ENCODE data around the gene HMCN2.
"Not testable (repeated sequence)": the region's sequence is repeated elsewhere in the genome, so short reads cannot be mapped to it uniquely, and the experiment has no call there.

HMCN2 gene

DNA sequence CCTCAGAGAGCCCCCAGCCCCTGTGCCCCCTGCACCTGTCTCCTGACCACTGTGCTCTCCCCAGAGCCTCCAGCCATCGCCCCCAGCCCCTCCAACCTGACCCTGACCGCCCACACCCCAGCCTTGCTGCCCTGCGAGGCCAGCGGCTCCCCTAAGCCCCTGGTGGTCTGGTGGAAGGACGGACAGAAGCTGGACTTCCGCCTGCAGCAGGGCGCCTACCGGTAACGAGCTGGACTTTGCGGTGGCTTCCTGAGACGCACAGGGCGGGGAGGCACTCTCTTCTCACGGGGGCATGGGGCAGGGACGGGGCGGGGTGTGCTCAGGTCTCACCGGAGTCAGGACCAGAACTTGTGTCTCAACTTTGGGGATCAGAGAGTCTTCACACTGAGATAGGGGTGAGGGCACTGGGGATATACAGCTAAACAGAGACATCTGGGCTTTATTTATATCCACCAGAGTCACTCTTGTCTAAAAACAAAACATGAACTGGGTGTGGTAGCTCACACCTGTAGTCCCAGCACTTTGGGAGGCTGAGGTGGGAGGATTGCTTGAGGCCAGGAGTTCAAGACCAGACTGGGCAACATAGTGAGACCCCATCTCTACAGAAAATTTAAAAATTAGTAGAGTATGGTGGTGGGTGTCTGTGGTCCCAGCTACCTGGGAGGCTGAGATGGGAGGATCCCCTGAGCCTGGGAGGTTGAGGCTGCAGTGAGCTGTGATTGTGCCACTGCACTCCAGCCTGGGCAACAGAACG is 133.1 kb downstream of the HMCN2 start:
- DNase-seq: no peak

DNA sequence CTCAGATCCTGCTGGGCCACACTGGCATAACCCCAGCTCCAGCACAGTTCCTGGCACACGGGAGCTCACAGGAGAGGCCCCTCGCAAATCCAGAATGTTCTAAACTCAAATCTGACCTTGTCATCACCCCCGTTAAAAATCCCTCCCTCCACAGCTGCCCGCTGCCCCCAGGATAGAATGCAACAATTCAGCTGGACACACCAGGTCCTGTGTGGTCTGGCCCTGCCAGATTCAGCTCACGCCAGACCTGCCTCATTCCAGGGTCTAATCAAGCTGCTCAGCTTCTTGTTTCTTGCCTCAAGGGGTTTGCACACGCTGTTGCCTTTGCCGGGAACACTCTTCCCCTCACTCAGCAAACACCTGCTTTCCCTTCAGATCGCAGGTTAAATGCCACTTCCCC is 134.2 kb downstream of the HMCN2 start:
- DNase-seq: no peak

DNA sequence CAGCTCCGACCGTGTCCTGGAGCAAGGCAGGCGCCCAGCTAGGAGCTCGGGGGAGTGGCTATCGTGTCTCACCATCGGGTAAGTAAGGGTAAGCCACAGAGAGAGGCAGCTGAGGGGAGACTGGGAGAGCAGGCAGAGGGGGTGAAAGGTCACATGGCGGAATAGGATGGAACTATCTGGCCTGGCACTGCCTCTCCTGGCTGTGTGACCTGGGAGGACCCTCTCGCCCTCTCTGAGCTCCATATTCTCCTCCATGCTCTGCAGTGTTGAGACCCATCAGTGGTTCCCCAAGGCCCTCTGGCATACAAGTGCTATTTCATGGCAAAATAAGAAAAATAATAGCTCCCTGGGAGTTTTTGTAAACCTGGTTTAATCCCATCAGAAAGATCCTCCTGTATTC is 135.3 kb downstream of the HMCN2 start:
- no peak for DNase-seq

DNA sequence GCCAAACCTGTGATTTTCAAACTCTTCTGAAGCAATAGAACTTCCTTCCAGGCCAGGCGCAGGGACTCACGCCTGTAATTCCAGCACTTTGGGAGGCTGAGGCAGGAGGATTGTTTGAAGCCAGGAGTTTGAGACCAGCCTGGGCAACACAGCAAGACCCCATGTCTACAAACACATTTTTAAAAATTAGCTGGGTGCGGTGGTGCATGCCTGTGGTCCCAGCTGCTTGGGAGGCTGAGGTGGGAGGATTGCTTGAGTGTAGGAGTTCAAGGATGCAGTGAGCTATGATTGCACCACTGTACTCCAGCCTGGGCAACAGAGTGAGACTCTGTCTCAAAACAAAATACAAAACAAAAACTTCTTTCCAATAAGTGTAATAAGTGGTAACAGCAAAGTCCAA is 136.2 kb downstream of the HMCN2 start:
- DNase-seq: not testable (repeated sequence)

DNA sequence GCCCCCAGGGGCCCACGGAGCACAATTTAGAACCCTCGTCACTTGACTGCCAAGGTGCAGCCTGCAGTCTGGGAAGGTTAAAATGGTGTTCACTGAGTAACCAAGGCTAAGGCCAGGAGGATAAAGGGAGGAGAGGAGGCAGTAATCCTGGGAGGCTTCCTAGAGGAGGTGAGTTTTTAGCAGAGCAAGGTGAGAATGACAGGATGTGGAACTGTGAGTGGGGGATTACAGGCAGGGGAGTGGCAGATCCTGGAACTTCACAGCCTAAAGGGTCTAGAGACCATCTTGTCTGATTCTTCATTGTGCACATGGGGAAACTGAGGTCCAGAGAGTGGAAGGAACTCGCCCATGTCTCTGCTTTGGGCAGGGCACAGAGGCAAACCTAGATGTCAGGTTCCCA is 136.7 kb downstream of the HMCN2 start:
- no peak for DNase-seq

DNA sequence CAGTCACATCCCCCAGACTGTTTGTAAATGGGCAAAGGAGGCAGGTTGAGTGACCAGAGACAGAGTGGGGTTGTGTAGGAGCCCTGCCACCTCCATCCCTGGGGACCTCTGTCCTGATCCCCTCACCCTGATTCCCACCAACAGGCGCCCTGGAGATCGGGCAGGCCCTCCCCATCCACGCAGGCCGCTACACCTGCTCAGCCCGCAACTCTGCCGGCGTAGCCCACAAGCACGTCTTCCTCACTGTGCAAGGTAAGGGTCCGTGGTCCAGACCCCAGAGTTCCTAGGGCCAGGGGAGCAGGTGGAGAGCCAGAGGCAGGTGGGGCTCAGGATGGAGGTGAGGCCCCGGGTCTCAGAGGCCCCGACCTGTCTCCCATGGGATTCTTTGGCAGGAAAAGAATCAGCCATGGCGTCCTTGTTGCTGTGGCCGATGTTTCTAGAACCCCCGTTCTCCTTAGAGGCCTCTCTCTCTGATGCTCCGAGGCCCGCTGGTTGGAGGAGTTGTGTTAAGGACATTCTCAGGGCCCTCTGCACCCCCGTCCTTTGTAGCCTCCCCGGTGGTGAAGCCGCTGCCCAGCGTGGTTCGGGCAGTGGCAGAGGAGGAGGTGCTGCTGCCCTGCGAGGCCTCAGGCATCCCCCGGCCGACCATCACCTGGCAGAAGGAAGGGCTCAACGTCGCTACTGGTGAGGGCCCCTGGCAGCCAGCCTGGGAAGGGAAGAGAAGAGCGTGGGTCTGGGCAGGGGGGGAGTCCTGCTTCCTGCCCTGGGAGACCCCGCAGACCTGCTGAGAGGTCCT is 137.3 kb downstream of the HMCN2 start:
- DNase-seq: no peak

DNA sequence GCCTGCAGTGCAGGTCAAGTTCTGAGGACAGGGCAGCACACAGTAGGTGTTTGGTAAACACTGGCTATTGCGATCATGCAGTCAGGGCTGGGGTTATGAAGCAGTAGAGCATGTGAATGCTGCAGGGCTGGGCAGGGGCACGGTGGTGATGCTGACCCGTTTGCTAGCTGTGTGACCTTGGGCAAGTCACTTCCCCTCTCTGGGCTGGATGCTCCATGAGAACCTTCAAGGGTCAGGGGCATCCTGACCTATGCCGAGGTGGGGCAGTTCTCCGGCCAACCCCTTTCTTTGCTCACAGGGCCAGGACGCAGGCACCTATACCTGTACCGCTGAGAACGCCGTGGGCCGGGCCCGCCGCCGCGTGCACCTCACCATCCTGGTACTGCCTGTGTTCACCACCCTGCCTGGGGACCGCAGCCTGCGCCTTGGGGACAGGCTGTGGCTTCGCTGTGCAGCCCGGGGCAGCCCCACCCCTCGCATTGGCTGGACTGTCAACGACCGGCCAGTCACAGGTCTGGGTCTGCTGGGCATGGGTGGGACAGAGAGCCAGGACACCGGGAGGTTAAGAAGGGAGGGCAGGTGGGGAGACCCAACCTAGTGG is 140.2 kb downstream of the HMCN2 start:
- DNase-seq: no peak

DNA sequence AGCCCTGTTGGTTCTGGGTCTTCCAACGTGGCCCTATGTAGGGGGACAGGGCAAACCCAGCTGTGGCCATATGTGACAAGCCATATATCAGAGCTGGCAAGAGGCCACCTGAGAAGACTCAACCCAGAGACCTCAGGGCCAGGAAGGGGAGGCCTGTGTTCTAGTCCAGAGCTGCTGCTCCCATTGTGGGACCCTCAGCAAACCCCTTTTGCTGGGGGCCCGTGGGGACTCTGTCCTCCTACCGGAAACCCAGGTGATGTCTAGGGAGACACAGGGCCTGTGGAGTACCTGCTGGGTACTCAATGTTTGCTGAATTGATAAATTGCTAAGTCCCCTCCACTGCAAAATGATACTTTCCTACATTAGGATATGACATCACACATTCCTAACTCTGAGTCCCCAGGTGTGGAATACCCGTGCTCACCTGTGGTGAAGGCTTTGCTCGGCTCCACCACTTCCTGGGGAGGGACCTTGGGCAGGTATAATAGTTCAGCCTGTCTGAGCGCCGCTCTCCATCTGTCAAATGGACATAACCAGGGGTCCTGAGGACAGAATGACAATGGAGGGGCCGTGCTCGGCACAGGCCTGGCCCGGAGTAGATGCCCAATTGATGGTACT is 140.8 kb downstream of the HMCN2 start:
- no peak for DNase-seq

DNA sequence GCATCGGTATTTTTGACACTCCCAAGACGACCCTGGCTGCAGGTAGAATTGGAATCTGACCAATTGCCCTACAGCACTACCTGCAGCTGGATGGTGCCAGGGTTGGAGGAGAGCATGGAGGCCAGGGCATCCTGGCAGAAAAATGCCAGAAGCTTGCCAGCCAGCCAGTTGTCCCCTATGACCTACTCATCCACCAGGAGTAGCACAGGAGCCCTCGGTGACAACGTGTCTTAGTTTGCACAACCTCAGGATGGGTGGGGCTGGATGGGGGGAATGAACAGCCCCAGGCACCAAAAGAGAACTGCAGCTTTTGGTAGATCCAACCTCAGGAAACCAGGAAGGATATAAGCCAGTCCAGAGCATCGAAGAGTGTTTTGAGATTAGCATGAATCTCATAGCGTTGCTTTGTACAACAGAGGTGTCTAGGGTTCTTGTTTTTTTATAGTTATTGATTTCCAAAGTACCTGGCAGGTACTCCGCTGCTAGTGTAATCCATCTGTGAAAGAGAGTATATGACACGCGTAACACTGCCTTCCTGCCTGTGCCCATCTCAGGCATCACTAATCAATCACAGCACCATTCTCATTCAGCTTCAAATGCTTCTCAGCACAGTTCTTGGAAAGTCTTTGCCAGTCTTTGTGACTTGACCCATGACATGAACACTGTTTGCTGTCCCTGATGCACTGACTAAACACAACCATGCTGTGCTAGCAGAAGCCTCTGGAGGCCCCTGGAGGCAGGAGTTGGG is 142.5 kb downstream of the HMCN2 start:
- DNase-seq: no peak

DNA sequence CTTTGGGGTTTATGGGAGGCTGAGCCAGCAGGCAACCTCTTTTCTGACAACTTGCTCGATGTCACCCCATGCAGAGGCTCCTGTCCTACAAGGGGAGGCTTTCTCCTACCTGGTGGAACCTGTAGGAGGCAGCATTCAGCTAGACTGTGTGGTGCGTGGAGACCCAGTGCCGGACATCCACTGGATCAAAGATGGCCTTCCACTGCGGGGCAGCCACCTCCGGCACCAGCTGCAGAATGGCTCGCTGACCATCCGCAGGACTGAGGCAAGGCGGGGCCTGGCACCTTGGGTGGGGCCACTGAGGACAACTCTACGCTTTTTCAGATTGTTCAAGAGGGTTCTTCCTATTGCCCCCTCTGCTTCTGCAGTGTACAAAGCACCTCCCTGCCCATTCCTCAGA is 143.1 kb downstream of the HMCN2 start:
- DNase-seq: no peak

DNA sequence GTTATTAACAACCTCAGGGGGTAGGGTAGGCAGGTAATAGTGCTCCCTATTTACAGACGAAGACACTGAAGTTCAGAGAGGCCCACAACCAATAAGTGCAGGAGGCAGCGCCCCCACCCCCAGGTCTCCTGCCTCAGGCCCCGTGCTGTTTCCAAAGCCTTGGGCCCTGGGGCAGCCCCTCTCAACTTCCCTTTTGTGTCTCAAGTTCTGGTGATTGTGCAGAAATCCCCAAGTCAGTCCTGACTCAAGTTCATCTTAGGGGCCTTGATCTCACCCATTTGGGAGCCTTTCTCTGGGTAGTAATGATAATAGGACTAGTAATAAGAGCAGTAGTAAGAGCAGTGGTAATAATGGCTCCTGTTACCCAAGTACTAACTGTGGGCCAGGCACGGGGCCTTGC is 143.7 kb downstream of the HMCN2 start:
- DNase-seq: no peak

DNA sequence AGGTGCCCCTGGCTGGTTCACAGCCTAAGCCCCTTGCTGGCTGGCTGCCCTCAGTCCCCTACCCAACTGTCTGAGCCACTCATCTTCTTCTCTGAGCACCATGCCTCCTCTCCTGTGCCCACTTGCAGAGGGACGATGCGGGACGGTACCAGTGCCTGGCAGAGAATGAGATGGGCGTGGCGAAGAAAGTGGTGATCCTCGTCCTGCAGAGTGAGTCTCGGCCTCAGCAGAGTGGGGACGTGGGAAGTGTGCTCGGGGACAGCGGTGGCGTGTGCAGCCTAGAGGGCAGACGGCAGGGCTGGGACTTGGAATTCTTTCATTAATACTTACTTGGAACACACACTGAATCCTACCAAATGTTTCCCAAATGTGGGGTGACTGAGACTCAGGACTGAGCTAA is 144.9 kb downstream of the HMCN2 start:
- no peak for DNase-seq

DNA sequence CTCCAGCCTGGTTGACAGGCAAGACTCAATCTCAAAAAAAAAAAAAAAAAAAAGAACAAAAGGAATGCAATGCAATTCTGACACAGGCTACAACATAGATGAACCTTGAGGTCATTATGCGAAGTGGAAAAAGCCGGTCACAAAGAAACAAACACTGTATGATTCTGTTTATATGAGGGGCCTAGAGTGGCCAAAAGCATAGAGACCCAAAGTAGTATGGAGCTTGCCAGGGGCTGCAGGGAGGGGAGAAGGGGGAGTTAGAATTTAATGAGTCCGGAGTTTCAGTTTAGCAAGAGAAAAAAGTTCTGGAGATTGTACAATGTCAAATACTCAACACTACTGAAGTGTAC is 146.0 kb downstream of the HMCN2 start:
- DNase-seq: no peak

DNA sequence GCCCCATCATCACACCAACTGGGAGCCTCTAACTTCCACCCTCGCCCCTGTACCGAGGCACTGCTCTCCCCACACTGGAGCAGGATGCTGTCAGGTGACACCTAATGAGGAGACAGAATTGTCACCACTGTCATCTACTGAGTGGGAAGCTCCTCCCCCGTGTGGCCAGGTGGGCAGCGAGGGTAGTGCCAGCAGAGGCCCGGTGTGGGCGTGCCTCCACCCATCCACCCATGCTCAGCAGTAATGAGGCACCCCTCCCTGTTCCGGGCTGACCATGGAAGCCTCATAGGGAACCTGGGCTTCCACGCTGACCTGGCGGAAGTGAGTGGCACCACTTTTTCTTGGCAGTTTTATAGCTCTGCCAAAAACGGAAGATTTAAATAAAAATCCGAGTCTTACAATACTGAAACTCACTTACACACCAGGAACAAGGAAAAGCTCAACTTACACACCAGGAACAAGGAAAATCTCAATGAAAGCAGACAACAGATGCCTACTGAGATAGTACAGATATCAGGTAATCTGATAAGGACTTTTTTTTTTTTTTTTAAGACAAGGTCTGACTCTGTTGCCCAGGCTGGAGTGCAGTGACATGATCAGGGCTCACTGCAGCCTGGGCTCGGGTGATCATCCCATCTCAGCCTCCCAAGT is 148.6 kb downstream of the HMCN2 start:
- DNase-seq: no peak

DNA sequence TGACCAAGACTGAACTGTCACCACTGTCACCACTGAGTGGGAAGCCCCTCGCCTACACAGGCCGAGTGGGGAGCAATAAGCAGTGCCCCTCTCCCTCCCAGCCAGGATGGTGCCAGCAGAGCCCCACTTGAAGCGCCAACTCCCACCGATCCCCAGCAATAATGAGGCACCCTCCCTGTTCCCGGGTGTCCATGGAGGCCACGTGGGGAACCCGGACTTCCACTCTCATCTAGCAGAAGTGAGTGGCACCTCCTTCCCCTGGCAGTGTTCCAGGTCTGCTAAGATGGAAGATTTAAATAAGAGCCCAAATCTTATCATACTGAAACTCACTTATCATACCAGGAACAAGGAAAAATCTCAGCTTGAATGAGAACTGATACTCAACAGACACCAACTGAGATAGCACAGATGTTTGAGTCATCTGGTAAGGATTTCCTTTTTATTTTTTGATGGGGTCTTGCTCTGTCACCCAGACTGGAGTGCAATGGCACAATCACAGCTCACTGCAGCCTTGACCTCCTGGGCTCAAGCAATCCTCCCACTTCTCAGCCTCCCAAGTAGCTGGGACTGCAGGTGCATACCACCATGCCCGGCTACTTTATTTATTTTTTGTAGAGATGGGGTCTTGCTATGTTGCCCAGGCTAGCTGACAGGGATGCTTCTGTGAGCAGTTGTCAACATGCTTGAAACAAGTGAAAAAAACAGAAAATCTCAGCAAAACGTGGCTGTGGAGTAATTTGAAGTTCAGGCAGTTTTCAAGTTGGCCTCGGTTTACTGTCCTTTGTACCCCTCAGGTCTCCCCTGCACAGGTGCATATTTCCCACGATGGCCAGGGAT is 149.6 kb downstream of the HMCN2 start:
- no peak for DNase-seq

DNA sequence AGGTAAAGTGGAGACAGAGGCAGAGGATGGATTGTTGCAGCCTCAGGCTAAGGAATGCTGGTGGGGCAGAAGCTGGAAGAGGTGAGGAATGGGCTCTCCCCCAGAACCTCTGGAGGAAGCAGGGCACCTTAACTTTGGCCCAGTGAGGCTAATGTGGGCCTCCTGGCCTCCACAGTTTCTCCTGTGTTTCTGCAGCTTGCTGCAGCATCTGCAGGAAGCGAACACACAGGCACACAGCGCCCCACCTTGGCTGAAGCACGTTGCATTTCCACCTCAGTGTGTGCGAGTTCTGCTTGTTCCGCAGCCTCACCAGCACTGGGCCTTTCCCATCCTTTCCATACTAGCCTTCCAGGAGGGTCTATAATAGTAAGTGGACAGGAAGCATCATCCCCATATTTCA is 152.0 kb downstream of the HMCN2 start:
- DNase-seq: no peak

DNA sequence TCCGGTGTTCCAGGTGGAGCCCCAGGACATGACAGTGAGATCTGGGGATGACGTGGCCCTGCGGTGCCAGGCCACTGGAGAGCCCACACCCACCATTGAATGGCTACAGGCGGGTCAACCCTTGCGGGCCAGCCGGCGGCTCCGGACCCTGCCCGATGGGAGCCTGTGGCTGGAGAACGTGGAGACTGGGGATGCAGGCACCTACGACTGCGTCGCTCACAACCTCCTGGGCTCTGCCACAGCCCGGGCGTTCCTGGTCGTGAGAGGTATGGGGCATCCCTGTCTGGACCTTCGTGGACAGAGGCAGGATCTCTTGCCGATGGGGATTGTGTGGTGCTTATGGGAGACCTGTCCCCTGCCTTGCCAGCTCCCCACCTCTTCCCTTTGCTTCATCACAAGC is 153.2 kb downstream of the HMCN2 start:
- DNase-seq: no peak

DNA sequence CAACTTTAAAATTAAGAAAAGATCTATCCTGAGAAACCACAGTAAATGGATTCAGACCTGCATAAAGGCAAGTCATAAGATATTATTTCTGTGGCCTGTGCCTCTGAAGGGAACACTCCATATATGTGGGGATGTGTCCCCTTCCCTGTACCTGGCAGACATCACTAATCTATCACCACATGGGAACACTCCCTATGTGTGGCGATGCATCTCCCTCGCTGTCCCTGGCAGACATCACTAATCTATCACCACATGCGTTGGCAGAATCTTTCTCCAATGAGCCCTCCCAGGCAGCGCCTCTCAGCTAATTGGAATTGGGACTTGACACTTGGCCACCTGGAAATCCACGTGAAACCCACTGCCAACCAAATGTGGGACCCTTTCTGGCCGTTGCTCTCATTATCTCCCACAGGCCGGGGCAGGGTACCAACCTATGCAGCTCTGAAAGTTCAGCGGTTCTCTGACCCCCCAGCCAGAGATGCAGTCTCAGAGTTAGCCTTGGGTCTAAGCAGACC is 154.0 kb downstream of the HMCN2 start:
- no peak for DNase-seq

DNA sequence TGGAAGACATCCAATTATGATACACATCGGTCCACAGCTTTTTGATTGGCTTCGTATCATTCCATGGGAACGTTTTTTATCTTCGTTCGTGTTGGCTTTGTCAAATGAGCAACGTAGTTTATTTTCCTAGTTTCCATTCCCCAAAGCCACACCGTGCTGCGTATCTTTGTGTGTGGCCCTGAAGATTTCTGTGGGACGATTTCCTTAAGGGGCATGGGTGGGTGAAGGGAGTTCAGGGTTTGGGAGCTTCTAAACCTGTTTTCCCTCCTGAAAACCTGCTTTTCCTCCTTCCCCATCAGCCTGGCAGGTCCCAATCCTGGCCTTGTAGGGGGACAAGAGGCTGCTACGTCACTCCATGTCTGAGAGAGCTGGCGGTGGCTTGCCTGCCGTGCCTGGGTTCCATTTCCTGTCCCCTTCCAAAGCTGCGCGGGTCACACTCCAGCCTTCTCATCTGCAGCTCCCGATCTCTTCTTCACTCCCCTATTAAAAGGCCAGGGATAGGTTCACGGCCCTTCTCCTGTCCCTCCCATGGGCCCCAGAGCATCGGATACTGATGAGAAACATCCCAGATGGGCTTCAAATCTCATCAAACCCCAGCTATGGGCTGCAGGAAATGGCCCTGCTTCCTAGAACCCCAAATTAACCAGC is 155.7 kb downstream of the HMCN2 start:
- no peak for DNase-seq

DNA sequence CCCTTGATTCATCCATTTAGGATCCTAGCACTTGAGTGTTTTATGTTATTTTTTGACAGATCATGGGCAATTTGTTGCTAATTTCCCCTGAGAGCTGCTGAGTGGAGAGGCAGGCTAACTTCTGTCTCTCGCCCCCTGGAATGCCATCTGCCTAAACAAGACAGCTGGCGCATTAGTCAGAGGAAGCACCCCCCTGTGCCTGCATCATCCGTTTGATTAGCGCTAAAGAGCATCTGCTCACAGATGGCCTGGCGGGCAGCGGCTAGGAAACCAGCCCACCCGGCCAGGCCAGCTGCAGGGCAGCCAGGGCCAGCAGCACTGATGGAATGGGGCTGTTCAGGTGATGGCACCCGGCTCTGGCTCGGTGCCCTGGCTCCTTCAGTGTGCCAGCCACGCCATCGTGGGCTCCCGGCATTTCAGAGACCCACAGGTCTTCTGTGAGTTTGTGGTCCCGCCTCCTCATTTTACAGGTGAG is 156.3 kb downstream of the HMCN2 start:
- no peak for DNase-seq

DNA sequence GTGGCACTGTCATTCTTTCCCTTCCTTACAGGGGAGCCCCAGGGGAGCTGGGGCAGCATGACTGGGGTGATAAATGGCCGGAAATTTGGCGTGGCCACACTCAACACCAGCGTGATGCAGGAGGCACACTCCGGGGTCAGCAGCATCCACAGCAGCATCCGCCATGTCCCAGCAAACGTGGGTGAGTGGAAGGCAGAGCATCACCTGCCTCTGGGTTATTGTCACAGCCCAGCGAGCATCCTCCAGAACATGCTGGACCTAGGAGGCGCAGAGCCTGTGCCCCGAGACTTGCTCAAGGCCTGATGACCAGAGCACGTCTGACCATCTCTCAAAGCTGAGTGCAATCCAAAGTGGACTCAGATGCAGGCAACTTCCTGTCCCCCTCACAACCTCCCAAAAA is 157.0 kb downstream of the HMCN2 start:
- DNase-seq: no peak
